HepG2 (cell line): ENCODE results near the gene HDGFL1.

Source experiments
- ATF7-NPFF ChIP-seq: sonication (generic); formaldehyde crosslinking; IDR thresholded peaks from 2 replicates; pipeline ENCODE4 v1.8.1; 2023; ENCODE audit warnings: mild to moderate bottlenecking, low read depth, missing genetic modification reagents, moderate library complexity
- CHD2 ChIP-seq: IDR thresholded peaks from 2 replicates; pipeline ENCODE4 v1.6.1; 2011; ENCODE audit warnings: low read depth, low read length, improper control_type of control experiment
- FOXC1 ChIP-seq: sonication (generic); formaldehyde crosslinking; IDR thresholded peaks from 2 replicates; pipeline ENCODE4 v1.8.0; 2022; ENCODE audit warnings: mild to moderate bottlenecking, missing genetic modification reagents, borderline replicate concordance
- GTF2F1 ChIP-seq: fragments of 150-350 bp; IDR thresholded peaks from 2 replicates; pipeline ENCODE4 v1.6.1; 2014; ENCODE audit warnings: low read length
- JUNB ChIP-seq: sonication (generic); formaldehyde crosslinking; IDR thresholded peaks from 2 replicates; pipeline ENCODE4 v1.8.0; 2022; ENCODE audit warnings: missing genetic modification reagents, mild to moderate bottlenecking, borderline replicate concordance
- MXI1 ChIP-seq: IDR thresholded peaks from 3 replicates; pipeline ENCODE4 v1.6.1; 2012; ENCODE audit warnings: low read depth, low read length, inconsistent platforms, borderline replicate concordance
- ZNF282 ChIP-seq: fragments of 450-650 bp; IDR thresholded peaks from 2 replicates; pipeline ENCODE4 v1.6.1; 2018; ENCODE audit not compliant: partially characterized antibody
- ZNF629 ChIP-seq: sonication (generic); formaldehyde crosslinking; conservative IDR thresholded peaks from 2 replicates; pipeline ENCODE4 v1.5.0; 2020; ENCODE audit warnings: missing genetic modification reagents
- TF ChIP-seq, protein P1 (sequence below): sonication (generic); formaldehyde crosslinking; IDR thresholded peaks from 2 replicates; pipeline ENCODE4 v1.4.0; 2020; ENCODE audit warnings: low read depth, mild to moderate bottlenecking, missing genetic modification reagents
- TF ChIP-seq, protein P2 (sequence below): sonication (generic); formaldehyde crosslinking; IDR thresholded peaks from 2 replicates; pipeline ENCODE4 v1.5.0; 2020; ENCODE audit warnings: mild to moderate bottlenecking, missing genetic modification reagents, borderline replicate concordance
- TF ChIP-seq, protein P3 (sequence below): sonication (generic); formaldehyde crosslinking; IDR thresholded peaks from 2 replicates; pipeline ENCODE4 v1.5.0; 2020; ENCODE audit warnings: missing genetic modification reagents
- TF ChIP-seq, protein P4 (sequence below): sonication (generic); formaldehyde crosslinking; IDR thresholded peaks from 2 replicates; pipeline ENCODE4 v1.5.0; 2020; ENCODE audit warnings: missing genetic modification reagents

DNA sequence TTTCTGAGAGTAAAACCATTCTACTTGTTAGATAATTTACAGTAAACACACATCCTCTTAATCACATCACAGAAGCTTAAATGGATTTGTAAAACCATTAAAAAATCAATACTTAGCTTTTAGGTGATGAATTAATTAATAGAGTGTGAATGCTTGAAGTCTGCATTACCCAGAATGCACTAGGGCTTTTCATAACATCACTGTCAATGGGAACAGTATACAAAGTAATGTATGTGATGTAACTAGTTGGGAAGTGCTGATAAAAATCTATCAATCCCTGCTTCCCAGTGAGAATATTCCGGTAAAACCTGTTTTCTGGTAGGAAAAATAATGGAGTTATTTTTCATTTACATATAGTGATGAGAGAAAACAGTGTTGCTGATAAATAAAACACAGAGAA lies 23.1 kb upstream of the HDGFL1 start:
- TF ChIP-seq FOXC1 (CRISPR knock-in tag) (no peak), CHD2 (no peak), ZNF629 (CRISPR knock-in tag) (no peak), GTF2F1 (no peak), ATF7-NPFF (no peak), ZNF282 (no peak), JUNB (CRISPR knock-in tag) (no peak), MXI1 (no peak)
- TF ChIP-seq, protein P1, sequence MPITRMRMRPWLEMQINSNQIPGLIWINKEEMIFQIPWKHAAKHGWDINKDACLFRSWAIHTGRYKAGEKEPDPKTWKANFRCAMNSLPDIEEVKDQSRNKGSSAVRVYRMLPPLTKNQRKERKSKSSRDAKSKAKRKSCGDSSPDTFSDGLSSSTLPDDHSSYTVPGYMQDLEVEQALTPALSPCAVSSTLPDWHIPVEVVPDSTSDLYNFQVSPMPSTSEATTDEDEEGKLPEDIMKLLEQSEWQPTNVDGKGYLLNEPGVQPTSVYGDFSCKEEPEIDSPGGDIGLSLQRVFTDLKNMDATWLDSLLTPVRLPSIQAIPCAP (CRISPR knock-in tag) = no peak
- TF ChIP-seq, protein P2, sequence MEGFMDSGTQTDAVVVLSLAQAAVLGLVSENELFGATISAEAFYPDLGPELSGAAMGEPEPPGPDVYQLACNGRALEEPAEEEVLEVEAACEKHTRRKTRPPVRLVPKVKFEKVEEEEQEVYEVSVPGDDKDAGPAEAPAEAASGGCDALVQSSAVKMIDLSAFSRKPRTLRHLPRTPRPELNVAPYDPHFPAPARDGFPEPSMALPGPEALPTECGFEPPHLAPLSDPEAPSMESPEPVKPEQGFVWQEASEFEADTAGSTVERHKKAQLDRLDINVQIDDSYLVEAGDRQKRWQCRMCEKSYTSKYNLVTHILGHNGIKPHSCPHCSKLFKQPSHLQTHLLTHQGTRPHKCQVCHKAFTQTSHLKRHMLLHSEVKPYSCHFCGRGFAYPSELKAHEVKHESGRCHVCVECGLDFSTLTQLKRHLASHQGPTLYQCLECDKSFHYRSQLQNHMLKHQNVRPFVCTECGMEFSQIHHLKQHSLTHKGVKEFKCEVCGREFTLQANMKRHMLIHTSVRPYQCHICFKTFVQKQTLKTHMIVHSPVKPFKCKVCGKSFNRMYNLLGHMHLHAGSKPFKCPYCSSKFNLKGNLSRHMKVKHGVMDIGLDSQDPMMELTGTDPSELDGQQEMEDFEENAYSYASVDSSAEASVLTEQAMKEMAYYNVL (CRISPR knock-in tag) = no peak
- TF ChIP-seq, protein P3, sequence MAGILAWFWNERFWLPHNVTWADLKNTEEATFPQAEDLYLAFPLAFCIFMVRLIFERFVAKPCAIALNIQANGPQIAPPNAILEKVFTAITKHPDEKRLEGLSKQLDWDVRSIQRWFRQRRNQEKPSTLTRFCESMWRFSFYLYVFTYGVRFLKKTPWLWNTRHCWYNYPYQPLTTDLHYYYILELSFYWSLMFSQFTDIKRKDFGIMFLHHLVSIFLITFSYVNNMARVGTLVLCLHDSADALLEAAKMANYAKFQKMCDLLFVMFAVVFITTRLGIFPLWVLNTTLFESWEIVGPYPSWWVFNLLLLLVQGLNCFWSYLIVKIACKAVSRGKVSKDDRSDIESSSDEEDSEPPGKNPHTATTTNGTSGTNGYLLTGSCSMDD (CRISPR knock-in tag) = no peak
- TF ChIP-seq, protein P4, sequence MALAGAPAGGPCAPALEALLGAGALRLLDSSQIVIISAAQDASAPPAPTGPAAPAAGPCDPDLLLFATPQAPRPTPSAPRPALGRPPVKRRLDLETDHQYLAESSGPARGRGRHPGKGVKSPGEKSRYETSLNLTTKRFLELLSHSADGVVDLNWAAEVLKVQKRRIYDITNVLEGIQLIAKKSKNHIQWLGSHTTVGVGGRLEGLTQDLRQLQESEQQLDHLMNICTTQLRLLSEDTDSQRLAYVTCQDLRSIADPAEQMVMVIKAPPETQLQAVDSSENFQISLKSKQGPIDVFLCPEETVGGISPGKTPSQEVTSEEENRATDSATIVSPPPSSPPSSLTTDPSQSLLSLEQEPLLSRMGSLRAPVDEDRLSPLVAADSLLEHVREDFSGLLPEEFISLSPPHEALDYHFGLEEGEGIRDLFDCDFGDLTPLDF (CRISPR knock-in tag) = no peak
